NOMO-1 (cell line): ENCODE measurements around the gene ZNF234.
"Not testable (repeated sequence)": the region's sequence is repeated elsewhere in the genome, so short reads cannot be mapped to it uniquely, and the experiment has no call there.

Experiments
- DNase-seq, 2 experiments: peaks; one replicate each; lab custom pipeline; 2025; ENCODE audit not compliant: unreplicated experiment in 2 of 2; lab: John Stamatoyannopoulos, UW

The ZNF234 gene

DNA sequence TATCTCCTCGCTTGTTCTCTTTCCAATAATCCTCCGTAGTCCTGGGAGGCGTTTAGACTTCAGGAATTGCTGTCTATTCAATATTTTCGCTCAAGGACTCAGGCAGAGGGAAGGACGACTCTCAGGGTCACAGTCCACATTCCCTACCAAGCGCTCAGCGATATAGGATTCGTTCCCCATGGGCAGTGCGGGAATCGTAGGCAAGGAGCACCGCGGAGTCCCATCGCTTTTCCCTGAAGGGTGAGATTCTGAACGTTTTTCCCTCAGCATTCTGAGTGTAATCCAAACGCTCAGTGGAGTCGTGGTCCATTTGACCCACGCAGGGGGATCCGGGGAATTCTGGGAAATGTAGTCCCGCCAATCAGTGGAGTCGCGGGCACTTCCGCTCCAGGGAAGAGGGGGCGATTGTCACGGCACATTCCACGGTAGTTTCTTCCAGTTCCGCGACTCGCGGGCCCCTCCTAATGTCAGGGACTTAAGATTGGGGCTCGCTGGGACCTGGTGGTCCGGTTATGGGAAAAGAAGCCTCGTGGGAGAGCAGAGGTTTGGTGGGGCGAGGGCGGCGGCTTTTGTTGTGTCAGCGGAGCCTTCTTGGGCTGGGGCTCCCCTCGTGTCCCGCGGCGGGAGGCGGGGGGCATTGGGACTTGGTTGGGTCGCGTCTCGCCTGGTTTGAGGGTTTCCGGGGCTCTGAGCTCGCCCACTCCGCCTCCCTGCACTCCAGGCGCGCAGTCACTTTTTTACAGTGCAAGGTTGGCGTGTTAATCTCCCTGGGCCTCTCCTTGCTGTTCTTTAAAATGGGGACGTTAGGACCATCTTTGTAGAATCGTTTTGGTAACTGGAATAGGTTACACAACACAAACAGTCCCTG lies at the start of gene ZNF234:
TSS of gene ZNF234 (plus strand) at position 364 of the 868 bp plus-strand sequence. CDS start 3,079 bp downstream, outside the sequence.
- peak; percentile 44 to 60 for DNase-seq

DNA sequence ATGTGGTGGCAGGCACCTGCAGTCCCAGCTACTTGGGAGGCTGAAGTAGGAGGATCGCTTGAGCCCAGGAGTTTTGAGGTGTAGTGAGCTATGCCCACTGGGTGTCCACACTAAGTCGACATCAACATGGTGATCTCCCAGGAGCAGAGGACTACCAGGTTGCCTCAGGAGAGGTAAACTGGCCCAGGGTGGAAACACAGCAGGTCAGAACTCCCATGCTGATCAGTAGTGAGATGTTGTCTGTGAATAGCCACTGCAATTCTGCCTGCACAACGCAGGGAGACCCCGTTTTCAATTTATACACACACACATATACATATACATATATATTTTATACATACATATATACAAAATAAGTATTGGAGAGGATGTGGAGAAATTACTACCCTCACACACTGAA lies 49.2 kb upstream of the ZNF234 start:
- DNase-seq: no peak

DNA sequence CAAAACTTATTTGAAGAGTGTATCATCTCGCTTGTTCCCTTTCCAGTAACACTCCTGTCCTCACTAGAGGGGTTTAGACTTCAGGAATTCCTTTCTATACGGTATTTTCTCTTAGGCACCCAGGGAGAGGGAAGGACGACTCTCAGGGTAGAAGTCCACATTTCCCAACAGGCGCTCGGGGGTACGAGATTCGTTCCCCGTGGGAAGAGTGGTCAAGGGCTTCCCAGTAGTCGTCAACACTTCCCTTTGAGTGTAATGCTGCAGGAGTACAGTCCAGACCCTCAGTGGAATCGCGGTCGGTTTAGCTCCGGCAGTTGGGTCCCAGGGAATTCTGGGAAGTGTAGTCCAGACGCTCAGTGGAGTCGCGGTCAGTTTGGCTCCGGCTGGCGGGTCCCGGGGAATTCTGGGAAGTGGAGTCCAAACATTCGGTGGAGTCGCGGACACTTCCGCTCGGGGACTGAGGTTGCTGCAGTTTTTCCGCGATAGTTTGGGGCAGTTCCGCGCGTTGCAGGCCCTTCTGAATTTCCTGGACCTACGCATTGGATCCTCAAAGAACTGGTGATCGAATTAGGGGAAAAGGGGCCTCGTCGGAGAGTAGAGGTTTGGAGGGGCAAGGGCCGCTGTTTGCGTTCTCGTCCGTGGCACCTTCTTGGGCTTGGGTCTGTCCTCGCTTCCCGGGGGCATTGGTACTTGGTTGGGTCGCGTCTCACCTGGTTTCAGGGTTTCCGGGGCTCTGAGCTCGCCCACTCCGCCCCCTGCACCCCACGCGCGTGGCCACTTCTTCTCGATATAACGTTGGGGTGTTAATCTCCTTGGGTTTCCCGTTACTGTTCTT lies 47.2 kb upstream of the ZNF234 start, which contains the start of gene ZNF224:
TSS of gene ZNF224 (plus strand) at position 431 of the 835 bp plus-strand sequence. CDS start 3,513 bp downstream, outside the sequence.
- peak; percentile 84 to 86 for DNase-seq

DNA sequence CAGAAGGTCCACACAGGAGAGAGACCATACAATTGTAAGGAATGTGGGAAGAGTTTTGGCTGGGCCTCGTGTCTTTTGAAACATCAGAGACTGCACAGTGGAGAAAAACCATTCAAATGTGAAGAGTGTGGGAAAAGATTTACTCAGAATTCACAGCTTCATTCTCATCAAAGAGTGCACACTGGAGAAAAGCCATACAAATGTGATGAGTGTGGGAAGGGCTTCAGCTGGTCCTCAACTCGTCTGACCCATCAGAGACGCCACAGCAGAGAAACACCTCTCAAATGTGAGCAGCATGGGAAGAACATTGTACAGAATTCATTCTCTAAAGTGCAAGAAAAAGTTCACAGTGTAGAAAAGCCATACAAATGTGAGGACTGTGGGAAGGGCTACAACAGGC lies 33.6 kb upstream of the ZNF234 start:
- DNase-seq: no peak

DNA sequence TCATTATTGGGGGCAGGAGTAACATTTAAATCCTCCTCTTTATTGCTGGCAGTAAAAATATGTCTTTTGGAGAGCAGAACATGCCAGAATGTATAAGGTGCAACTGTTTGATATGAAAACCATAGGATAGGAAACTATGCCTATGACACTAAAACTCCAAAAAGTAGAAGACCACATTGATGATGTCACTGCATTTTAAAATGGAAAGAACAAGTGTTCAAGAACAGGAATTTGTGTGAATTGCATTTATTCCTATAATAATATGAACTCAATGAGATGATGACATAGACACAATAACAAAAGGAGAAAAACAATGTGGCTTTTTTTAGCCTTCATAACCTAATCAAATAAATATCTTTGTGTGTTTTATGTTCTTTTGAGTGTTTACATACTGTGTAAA lies 31.9 kb upstream of the ZNF234 start:
- DNase-seq: no peak

DNA sequence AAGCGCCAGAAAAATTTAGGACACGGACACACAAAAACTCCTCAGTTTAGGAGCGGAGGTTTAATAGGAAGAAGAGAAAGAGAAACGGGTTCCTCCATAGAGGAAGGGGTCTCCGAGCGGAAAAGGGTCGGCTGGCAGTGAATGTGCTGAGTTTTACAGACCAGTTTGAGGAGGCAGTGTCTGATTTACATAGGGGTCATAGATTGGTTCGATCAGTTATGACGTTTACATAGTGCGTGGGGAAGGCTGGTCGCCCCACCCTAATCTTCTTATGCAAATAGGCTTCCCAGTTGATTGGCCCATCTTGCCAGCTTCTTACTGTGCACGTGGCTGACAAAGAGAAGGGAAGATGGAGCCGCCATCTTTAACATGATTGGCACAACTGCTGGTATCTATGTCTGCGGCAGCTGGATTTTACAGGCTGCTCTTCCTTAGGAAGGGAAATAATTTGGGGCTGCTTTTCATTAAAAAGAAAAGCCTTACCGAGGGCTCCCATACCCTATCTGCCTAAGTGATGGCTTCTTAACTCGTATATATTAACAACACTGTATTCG lies 29.4 kb upstream of the ZNF234 start:
- DNase-seq: no peak

DNA sequence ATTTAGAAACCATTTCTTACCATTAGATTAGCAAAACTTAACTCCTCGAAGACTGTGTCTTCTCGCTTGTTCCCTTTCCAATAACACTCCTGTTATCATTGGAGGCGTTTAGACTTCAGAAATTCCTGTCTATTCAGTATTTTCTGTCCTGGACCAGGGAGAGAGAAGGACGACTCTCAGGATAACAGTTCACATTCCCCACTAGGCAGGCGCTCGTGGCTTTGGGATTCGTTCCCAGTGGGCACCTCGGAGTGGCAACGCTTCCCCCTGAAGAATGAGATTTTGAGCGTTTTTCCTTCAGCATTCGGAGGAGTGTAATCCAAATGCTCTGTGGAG lies 28.6 kb upstream of the ZNF234 start:
- peak in 1 of 2 experiments; percentile 38 for DNase-seq

DNA sequence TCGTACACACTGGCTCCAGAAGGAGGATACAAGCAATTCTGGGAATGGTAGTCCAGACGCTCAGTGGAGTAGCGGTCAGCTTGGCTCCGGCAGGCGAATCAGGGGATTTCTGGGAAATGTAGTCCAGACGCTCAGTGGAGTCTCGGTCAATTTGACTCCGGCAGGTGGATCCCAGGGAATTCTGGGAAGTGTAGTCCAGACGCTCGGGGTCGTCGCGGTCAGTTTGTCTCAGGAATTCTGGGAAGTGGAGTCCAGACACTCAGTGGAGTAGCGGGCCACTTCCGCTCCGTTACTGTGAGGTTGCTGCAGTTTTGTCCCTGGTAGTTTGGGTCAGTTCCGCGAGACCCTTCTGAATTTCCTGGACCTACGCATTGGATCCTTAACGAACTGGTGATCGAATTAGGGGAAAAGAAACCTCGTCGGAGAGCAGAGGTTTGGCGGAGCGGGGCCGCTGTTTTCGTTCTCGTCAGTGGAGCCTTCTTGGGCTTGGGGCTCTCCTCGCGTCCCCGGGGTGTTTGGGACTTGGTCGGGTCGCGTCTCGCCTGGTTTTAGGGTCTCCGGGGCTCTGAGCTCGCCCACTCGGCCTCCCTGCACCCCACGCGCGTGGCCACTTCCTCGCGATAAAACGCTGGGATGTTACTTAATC lies 28.1 kb upstream of the ZNF234 start, which contains the start of gene ZNF225:
TSS of gene ZNF225 (plus strand) at position 262 of the 646 bp plus-strand sequence. CDS start 2,429 bp downstream, outside the sequence.
- DNase-seq: peak; percentile 86 to 94

DNA sequence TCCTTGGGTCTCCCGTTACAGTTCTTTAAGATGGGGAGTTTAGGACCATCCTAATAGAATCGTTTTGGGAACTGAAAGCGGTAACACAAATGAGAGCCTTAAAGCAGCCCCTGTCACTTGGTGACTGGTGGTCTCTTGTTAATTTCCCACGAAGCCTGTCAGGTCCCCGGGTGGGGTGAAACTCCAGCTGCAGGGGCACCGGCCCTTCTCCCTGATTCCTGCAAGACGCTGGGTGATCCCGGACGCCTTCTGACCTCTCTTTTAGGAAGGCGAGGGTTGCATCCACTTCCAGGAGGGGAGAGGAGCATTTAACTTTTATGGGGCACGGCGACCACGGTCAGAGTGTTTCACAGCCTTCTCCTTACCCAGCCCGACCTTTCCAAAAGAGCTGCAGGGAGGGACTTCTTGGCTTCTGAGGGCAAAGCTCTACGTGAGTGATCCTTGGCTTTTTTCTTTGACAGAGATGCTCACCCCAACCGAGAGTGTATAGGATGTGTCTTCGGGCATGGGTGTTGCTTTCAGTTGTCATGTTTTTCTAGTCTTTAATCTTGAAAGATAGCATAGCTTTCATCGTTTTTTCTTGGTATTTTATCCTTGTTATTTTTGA lies 27.5 kb upstream of the ZNF234 start:
- DNase-seq: no peak

DNA sequence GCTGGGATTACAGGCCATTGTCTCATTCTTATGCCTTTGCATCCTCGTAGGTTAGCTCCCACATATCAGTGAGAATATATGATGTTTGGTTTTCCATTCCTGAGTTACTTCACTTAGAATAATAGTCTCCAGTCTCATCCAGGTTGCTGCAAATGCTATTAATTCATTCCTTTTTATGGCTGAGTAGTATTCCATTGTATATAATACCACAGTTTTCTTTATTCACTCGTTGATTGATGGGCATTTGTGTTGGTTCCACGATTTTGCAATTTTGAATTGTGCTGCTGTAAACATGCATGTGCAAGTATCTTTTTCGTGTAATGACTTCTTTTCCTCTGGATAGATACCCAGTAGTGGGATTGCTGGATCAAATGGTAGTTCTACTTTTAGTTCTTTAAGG lies 20.2 kb upstream of the ZNF234 start:
- DNase-seq: not testable (repeated sequence)

DNA sequence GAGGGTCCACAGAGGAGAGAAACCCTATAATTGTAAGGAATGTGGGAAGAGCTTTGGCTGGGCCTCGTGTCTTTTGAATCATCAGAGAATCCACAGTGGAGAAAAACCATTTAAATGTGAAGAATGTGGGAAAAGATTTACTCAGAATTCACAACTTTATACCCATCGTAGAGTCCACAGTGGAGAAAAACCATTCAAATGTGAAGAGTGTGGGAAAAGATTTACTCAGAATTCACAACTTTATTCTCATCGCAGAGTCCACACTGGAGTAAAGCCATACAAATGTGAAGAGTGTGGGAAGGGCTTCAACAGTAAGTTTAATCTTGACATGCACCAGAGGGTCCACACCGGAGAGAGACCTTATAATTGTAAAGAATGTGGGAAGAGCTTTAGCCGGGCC lies 9.4 kb upstream of the ZNF234 start:
- DNase-seq: no peak

DNA sequence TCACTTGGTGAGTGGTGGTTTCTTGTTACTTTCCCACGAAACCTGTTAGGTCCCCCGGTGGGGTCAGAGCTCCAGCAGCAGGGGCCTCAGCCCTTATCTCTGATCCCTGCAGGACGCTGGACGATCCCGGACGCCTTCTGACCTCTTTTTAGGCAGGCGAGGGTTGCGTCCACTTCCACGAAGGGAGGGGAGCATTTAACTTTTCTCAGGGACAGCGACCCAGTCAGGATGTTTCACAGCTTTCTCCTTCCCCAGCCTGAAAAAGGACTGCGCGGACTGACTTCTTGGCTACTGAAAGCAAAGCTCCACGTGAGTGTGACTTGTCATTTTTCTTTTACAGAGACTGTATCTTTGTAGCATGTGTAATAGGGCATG lies 692 bp downstream of the ZNF234 start:
- DNase-seq: no peak

DNA sequence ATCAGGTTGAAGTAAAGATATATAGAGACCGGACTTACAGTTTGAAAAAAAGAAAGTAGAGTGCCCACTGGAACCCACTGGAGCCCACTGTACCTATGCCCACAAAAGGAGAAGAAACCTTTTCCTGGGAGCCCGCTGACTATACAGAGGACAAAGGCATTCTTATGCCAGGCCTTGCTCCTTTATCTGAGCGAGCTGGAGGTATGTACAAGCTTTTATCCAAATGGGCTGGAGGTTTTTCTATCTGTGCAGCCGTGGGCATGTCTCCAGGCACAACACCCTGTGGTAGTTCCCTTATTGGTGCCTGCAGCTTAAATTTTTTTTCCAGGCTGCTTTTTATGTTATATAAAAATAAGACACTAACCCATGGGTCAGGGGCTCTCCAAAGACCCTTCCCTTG lies 8.4 kb downstream of the ZNF234 start:
- no peak for DNase-seq

DNA sequence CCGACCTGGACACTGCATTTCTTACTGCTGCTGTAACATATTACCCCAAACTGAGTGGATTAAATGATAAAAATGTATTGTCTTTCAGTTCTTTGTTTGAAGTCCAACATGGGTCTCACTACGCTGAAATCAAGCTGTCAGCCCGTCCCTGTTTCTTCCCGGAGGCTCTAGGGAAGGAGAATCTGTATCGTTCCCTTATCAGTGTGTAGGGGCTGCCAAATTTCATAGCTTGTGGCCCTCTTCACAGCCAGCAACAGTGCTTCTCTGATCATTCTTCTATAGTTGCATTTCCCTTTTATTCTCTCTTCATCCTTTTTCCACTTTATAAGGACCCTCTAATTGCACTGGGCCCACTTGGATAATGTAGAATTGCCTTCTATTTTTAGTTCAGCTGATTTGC lies 10.1 kb downstream of the ZNF234 start:
- no peak for DNase-seq

DNA sequence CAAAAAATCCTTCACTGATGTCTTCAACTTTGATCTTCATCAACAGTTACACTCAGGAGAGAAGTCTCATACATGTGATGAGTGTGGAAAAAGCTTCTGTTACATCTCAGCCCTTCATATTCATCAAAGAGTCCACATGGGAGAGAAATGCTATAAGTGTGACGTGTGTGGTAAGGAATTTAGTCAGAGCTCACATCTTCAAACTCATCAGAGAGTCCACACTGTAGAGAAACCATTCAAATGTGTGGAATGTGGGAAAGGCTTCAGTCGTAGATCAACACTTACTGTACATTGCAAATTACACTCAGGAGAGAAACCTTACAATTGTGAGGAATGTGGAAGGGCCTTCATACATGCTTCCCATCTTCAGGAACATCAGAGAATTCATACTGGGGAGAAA lies 15.1 kb downstream of the ZNF234 start:
- DNase-seq: no peak

DNA sequence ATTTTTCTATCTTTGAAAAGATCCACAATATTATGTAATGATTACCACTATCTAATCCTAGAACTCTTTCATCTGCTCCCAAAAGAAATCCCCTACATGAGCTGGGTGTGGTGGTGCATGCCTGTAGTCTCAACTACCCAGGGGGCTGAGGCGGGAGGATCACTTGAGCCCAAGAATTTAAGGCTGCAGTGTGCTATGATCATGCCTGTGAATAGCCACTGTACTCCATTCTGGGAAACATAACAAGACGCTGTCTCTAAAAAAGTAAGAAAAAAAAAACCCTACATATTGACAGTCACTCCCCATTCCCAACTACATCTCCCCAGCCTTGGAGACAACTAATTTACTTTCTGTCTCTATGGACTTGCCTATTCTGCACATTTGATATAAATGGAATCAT lies 22.4 kb downstream of the ZNF234 start:
- no peak for DNase-seq

DNA sequence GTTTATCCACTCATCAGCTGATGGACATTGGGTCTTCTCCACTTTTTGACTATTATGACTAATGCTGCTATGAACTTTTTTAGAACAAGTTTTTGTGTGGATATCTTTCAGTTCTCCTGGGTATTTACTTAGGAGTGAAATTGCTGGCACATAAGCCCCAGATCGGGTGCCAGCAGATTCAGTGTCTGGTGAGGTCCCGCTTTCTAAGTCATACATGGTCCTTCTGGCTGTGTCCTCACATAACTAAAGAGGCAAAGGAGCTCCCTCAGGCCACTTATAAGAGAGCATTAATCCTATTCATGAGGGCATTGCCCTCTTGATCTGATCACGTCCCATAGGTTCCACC lies 22.9 kb downstream of the ZNF234 start:
- DNase-seq: no peak

DNA sequence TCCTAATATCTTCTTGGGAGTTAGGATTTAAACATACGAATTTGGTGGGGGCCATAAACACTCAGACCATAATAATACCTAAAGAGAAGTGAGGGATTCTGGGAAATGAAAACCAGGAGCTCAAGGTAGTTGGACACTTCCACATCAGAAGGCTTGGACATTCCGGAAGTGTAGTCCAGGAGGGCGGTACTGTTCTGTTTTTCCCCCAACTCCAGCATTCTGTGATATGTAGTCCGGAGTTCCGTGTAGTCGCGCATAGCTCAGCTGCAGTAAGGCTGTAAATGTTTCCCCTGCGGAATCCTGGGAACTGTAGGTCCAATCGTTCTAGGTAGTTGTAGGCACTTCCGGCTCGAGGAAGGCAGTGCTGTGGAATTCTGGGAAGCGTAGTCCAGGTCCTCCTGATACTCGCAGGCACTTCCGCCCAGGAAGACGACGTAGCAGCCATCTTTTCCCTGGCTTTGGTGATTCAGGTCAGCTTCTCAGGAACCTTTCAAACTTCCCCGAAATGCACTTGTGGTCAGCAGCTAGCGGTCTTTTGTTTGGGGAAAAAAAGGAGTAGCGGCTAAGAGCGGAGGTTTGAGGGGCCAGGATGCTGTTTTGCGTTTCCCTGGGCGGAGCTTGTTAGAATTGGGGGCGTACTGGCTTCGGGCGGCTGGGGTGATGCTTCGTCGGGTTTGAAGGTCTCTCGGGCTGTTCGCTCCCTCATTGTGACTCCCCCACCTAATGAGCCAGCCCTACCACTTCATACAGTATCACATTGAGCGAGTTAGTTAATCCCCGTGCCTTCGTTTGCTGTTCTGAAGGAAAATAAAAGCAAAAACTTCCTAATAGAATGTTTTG lies 23.5 kb downstream of the ZNF234 start, which contains the start of gene ZNF226:
TSS of gene ZNF226 (plus strand) at position 428 of the 840 bp plus-strand sequence. CDS start 4,981 bp downstream, outside the sequence.
- DNase-seq: peak; percentile 94 to 96

DNA sequence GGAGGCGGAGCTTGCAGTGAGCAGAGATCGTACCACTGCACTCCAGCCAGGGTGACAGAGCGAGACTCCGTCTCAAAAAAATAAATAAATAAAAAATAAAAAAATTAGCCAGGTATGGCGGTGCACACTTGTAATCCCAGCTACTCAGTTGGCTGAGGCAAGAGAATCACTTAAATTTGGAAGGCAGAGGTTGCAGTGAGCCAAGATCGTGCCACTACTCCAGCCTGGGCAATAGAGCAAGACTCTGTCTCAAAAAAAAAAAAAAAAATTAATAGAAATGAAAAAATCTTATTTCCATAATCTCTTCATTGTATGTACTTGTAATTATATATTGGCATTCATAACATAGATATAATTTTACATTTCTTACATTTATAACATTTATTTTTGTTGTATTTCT lies 29.3 kb downstream of the ZNF234 start:
- not testable (repeated sequence) for DNase-seq
